HG02623 (cell line): ENCODE measurements around the gene AGAP2.
A peak's percentile ranks its signal among the peaks of the same experiment; 100 is the strongest.

ENCODE experiments used
- ATAC-seq: cut with Tn5 transposase; IDR thresholded peaks from one replicate; pipeline ENCODE4 v1.9.1; 2021; ENCODE audit warnings: moderate library complexity; ENCODE audit not compliant: unreplicated experiment

The AGAP2 gene

GRCh38 chr12:57767876-57768275 lies 29.3 kb upstream of the AGAP2 start:
- ATAC-seq = no peak

GRCh38 chr12:57767305-57767698 lies 28.8 kb upstream of the AGAP2 start:
- ATAC-seq = no peak

GRCh38 chr12:57766464-57767304 lies 28.1 kb upstream of the AGAP2 start, which contains the start of gene CYP27B1:
TSS of gene CYP27B1 (minus strand) at chr12:57767078. CDS start at chr12:57767041, 37 bp downstream.
- ATAC-seq = no peak

GRCh38 chr12:57765698-57766463 lies 27.3 kb upstream of the AGAP2 start:
- no peak for ATAC-seq

GRCh38 chr12:57765003-57765697 lies 26.6 kb upstream of the AGAP2 start:
- peak; percentile 56 for ATAC-seq

- no peak for ATAC-seq
These were observed 26.1 kb upstream of the AGAP2 start for GRCh38 chr12:57764662-57765002.

- no peak for ATAC-seq
These were observed 25.5 kb upstream of the AGAP2 start for GRCh38 chr12:57763881-57764661.

- no peak for ATAC-seq
These were observed 23.9 kb upstream of the AGAP2 start for GRCh38 chr12:57762463-57762862.

- no peak for ATAC-seq
These were observed 23.0 kb upstream of the AGAP2 start for GRCh38 chr12:57761391-57761998.

- no peak for ATAC-seq
These were observed 21.9 kb upstream of the AGAP2 start for GRCh38 chr12:57760347-57760982.

GRCh38 chr12:57759360-57759980 lies 20.9 kb upstream of the AGAP2 start:
- ATAC-seq = no peak

GRCh38 chr12:57758552-57759359 lies 20.2 kb upstream of the AGAP2 start:
- no peak for ATAC-seq

GRCh38 chr12:57757771-57758170 lies 19.2 kb upstream of the AGAP2 start:
- no peak for ATAC-seq

- ATAC-seq = no peak
These were observed 18.1 kb upstream of the AGAP2 start for GRCh38 chr12:57756406-57757341.

GRCh38 chr12:57755454-57756372 lies 17.2 kb upstream of the AGAP2 start:
- ATAC-seq = no peak

GRCh38 chr12:57755194-57755453 lies 16.6 kb upstream of the AGAP2 start:
- no peak for ATAC-seq
